Esophagus mucosa (tissue), 1 donor: ENCODE data around the gene TSPAN10. TPM values are rescaled to one million over a fixed set of nuclear protein-coding genes. Genes with fewer than 3 reads are reported as not detected.

Experiments used
- ATAC-seq: fragments of 200-7000 bp; cut with Tn5 transposase; one replicate; pipeline ENCODE4 v1.9.1; 2020
- total RNA-seq: library from RNA; stranded (reverse); gene quantifications from one replicate; pipeline ENCODE4 v1.2.4, GENCODE V29; 2023
- donor health status: DM: yes; HTN: yes; CAD: no.

The TSPAN10 gene
- total RNA-seq, 1 donor from 2014 or later = 2.2 TPM

DNA sequence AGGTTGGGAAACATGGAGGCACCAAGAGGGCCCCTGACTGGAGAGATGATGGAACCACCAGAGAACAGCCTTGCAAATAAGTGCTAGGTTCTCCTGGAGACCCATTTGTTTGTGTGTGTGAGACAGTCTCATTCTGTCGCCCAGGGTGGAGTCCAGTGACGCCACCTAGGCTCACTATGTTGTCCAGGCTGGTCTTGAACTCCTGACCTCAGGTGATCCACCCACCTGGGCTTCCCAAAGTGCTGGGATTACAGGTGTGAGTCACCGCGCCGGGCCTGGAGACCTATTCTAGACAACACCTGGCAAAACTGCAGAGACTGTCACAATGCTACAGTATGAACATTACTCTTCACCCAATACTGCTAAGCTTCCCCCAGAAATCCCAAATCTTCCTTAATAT is 1.6 kb upstream of the TSPAN10 start:
- peak; percentile 80 for ATAC-seq

DNA sequence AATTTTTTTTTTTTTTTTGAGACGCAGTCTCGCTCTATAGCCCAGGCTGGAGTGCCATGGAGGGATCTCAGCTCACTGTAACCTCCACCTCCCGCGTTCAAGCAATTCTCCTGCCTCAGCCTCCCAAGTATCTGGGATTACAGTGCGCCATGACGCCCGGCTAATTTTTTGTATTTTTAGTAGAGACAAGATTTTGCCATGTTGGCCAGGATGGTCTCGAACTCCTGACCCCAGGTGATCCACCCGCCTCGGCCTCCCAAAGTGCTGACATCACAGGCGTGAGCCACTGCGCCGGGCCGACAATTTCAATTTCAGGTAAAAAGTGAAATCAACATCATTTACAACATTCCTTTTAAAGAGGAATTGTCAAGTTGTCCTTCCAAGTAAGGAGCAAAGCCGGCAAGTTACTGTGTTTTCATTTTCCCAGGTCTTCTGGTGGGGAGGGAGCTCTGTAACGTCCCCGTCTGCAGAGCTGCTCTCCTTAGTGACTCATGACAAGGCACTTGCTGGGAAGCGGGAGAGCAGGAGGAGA is 957 bp upstream of the TSPAN10 start:
- peak; percentile 65 for ATAC-seq

DNA sequence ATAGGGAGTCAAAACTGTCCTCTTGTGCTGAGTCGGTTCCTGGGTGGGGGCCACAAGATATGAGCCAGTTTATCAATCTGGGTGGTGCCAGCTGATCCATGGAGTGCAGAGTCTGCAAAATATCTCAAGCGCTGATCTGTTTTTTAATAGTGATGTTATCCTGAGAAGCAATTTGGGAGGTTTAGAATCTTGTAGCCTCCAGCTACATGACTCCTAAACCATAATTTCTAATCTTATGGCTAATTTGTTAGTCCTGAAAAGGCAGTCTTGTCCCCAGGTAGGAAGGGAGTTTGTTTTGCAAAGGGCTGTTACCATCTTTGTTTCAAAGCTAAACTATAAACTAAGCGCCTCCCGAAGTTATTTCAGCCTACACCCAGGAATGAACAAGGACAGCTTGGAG is 1.7 kb downstream of the TSPAN10 start:
- no peak for ATAC-seq

DNA sequence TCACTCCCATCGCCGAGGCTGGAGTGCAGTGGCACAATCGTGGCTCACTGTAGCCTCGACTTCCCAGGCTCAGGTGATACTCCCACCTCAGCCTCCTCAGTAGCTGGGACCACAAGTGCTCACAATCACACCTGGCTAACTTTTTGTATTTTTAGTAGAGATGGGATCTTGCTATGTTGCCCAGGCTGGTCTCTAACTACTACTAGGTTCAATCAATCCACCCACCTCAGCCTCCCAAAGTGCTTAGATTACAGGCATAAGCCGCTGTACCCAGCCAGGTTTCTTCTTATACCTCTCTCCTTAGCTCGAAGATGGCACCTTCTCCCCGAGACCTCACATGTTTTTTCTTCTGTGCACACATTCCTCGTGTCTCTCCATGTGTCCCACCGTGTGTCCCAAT is 3.0 kb downstream of the TSPAN10 start:
- no peak for ATAC-seq

DNA sequence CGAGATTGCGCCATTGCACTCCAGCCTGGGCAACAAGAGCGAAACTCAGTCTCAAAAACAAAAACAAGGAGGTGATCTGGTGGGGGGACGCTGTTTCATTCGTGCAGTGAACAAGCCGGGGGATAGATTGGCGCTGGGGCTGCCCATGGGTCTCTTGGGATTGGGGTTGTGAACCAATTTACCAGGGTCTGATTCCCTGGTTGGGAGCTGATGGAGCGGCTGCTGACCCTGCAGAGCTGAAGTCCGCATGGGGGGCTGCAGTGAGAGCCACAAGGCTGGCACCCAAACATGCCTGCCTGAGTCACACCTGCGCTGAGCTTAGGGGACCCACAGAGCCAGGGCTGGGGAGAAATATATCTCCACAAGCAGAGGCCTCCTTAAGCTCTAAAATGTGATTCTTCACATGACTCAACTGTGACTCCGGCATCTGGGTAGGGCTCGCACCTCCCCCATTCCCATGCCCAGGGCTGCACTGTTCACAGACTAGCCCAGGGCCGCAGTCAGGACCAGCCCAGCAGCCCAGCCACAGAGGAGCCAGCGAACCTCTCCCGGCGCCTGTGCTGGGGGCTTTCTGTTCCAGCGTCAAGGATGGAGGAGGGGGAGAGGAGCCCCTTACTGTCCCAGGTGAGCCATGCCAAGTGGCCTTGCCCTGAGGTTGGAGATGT is 5.0 kb downstream of the TSPAN10 start:
- peak; percentile 91 for ATAC-seq

DNA sequence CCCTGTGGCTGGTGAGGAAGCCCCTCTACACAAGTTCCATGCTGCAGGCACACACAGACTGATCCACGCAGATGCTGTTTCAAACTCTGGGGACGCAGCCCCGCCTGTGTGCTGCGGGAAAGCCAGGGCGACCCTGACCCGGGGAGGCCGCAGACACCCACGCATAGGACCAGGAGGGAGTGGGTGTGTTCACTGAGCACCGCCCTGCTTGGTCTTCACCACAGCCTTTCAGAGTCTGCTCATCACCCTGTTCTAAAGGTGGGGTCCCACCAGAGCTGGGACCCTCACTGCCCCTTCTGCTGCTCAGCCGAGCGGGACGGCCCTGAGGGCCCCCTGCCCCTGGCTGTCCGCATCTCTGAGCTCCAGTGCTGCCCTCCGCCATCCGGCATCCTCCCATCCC is 7.5 kb downstream of the TSPAN10 start:
- ATAC-seq = no peak

DNA sequence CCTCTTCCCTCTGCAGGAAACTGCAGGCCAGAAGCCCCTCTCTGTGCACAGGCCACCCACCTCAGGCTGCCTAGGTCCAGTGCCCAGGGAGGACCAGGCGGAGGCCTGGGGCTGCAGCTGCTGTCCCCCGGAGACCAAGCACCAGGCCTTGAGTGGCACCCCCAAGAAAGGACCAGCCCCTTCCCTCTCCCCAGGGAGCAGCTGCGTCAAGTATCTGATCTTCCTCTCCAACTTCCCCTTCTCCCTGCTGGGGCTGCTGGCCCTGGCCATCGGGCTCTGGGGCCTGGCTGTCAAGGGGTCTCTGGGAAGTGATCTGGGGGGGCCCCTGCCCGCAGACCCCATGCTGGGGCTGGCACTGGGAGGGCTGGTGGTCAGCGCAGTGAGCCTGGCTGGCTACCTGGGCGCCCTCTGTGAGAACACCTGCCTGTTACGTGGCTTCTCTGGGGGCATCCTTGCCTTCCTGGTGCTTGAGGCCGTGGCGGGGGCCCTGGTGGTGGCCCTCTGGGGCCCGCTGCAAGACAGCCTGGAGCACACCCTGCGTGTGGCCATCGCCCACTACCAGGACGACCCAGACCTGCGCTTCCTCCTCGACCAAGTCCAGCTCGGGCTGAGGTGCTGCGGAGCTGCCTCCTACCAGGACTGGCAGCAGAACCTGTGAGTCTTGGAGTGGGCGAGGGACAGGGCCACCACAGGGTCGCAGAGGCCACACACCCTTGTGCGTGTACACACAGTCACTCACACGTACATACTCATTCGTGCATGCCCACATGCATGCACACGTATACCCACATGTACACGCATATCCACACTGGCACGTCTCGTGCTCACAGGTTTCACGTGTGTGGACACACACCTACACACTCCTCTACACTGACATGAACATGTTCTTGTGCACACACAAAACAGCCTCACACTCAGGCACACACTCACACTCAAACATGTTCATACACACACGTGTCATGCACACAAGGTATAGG is 8.3 kb downstream of the TSPAN10 start:
- ATAC-seq = no peak

DNA sequence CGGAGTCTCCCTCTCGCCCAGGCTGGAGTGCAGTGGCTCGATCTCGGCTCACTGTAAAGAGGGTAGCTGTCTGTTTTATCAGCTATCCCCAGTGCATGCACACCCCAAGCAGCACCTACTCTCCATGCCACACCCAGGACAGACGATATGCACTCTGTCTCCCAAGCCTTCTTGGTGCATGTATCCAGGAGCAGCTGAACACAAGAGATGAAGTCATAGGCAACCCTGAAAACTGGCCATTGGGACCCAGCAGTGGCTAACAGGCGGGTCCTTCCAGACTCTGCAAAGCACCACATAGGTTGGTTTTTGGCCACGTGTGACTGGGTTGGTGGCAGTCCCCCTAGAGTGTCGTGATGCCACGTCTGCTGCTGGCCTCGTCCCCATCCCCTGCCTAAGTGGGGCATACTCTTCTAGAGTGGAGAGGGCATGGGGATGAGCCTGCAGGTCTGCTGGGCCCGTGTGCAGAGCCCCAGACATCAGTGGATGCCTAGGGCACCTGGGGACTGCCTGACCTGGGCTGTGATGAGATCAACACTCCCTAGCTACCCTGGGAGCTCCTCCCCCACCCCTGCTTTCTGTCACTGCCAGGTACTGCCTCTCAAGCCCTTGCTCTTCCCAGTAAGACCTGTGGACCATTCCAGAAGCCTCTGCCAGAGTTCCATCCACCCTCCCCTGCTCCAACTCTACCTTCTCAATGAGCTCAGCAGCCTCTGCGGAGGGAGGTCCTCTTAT is 10.0 kb downstream of the TSPAN10 start:
- ATAC-seq = no peak

DNA sequence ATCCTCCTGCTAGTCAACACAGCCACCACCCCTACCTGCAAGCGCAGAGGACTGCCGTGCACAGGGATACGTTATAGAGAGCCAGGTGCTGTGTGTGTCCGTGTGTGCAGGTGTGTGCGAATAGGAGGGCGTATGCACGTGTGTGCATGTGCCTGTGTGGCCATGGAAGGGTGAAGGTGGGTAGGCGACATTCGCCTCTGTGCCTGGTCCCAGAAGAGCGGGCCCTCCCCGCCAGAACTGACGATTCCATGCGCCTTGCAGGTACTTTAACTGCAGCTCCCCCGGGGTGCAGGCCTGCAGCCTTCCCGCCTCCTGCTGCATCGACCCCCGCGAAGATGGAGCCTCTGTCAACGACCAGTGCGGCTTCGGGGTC is 10.6 kb downstream of the TSPAN10 start:
- ATAC-seq = no peak

DNA sequence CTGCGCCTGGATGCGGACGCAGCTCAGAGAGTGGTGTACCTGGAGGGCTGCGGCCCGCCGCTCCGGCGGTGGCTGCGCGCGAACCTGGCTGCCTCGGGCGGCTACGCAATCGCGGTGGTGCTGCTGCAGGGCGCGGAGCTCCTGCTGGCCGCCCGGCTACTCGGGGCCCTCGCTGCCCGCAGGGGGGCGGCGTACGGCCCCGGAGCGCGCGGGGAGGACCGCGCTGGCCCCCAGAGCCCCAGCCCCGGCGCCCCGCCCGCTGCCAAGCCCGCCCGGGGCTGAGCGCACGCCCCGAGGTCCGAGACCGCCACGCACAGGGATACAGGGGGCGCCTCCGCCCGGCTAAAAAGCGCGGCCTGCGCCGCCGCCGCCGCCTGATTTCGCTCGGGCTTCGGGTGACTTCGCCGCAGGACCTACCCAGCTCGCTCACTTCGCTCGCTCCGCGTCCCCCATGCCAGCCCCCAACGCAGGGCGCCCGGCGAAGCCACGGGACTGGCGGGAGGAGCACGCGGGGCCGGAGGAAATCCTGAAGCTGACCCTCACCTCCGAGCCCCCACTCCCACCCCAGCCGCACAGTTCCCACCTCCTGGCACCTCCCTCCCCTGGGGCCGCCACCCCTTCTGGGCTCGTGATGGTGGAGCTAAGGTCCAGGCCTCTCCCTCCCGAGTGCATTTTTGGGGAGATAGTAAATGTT is 11.2 kb downstream of the TSPAN10 start:
- no peak for ATAC-seq

DNA sequence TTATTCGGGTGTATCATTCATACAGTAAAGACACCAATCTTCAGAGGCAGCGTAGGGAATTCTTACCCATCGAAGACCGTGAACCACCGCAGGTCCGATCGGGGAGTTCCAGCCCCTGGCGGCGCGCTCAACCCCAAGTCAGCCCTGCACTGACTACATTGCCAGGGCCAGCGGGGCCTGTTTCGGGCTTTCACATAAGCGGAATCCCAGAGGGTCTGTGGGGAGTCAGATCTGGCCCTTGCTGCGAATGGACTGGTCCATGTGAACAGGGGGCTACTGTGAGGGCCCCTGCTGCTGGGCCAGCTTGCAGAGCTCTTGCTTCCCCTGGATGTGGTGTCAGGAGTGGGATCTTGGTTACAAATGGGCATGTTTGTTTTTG is 11.7 kb downstream of the TSPAN10 start:
- no peak for ATAC-seq

DNA sequence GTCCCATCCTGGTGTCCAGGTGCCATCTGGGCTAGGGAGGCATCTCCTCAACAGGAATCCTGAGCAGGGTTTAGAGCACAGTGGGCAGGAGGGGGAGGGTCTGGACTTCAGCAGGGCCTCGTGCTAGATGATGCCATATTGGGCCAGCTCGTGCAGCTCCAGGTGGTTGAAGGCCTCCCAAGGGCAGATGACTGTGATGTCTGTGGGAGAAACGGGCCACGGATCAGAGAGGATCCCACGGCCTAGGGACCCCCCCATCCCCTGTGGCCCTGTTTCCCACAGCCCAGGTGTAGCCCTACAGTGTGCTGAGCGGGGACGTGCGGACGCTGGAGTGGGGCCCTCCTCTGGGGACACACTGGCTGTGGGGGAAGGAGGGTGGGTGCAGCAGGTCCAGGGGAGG is 14.0 kb downstream of the TSPAN10 start:
- no peak for ATAC-seq

DNA sequence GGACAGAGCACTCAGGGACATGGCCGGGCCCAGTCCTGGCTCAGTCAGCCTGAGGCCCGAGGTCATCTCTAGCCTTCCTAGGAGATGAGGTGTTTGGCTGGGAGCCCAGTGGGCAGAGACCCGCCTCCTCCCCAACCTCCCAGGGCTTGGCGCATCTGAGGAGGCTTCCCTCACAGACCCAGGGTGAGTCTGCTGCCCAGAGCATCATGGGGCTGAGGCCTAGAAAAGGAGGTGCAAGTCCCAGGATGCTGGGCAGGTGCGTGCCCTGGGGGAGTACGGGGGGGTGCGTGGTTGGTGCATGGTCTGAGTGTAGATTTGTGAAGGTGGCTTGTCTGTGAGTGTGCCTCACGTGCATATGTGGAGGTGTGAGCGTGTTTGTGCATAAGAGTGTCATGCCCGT is 14.7 kb downstream of the TSPAN10 start:
- peak; percentile 24 for ATAC-seq

DNA sequence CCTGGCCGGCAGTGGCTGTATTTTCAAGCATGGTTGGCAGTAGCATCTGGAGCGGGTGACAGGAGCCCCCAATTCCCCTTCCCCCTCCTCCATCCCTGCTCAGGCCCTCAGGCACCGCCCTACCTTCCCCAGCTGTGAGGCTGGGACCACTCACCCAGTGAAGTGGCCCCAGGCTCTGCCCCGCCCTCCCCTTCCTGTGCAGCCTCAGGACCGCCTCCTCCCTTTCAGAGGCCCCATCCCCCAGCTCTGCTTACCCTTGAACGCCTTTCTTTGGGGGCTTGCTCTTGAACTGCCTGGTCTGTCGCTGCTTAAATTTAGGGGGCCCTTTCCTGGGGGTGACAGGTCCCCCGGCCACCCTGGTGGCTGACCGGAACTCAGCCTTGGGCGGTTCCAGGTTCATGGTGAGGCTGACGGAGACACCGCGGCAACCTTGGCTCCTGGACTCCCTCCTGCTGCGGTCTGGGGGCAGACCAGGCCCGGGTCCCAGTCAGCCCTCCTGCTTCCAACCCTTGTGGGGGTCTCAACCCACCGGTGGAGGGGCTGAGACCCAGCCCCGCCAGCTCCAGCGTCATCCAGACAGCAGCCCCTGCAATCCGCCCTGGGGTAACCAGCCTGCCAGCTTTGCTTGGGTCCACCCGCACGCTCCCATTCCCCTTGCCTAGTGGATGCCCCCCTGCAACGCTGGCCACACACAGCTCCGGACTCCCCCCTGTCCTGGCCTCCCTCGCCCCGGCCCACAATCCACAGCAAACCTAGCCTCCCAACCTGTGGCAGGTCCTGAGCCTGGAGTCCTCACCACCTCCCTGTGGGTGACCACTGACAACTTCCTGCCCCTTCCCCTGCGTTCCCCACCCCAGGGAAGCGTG is 16.1 kb downstream of the TSPAN10 start:
- ATAC-seq = no peak

DNA sequence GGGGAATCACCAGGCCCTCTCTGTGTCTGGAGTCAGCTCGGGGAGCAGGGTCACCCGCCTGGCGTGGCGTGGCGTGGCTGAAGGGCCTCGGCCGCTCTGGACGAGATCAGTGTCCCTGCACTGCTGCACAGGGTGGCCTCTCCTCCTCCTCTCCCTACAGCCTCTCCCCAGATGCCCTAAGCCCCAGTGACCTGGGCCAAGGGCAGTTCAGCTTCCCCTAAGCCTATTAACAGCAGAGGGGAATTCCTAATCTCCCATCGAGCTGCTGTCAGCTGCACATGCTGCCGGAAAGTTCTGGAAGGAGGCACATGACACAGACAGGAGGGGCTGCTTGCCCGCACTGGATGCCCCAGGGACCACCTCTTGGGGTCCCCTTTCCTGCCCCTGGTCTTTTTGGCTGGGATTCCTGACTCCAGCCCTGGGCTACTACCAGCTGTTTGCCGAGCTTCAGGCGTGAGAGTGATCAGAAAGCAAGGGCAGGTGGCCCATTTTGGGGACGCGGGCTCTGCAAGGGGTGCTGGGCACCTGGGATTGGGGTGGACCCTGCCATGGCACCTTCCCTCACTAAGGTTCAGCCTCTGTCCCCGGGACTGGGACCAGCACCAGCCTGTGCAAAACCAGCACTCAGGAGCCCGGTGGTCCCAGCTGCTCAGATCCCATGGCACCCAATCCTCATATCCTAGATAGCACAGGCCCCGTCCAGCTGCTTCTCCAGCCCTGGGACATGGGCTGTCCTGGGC is 18.6 kb downstream of the TSPAN10 start:
- ATAC-seq = no peak

DNA sequence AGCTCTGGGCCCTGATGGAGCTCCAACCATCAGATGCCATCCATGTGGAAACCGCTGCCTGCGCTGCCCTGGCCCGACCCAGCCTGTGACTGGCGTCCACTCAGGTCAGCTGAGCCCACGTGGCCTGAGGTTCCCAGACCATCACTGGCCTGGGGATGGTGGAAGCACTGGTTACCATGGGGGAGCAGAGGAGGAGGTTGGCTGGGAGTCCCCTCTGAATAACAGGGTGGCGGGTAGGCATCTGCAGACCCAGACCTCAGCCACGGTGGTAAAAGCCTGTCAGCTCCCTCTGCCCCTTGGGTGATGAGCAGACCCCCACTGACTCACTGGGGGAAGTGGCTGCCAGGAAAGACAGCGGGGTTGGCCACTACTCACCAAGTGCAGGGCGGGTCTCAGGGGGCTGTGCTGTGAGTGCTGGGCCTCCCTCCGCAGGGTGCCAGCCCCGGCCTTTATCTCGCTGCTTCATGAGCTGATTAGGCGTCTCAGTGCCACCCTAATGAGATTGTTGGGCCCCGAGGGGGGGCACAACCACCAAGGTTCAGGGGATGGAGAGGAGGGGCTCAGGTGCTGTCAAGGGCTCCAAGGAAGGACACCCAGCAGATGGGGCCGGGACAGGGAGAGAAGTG is 19.2 kb downstream of the TSPAN10 start, which contains the start of gene PDE6G:
Gene PDE6G (minus strand): TSS at position 425 of the 626 bp plus-strand sequence. CDS start 3,237 bp downstream, outside the sequence.
- ATAC-seq = no peak

DNA sequence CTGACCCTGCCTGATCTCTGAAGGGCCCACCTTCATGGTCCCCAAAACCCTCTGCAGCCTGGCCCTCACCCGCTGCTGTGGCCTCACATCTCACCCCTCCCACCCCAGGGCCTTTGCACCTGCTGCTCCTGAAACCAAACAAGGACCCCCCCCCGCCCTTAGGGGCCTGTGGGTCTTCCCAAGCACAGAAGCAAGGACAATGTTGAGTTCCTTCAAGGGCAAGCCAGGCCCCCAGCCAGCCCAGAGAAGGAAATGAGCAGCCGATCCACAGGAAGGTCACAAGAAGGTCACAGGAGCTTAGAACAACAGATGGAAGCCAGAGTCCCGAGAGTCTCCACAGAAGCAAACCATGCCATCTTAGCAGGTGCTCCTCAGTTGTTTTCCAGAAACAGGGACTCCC is 19.8 kb downstream of the TSPAN10 start:
- ATAC-seq = no peak

DNA sequence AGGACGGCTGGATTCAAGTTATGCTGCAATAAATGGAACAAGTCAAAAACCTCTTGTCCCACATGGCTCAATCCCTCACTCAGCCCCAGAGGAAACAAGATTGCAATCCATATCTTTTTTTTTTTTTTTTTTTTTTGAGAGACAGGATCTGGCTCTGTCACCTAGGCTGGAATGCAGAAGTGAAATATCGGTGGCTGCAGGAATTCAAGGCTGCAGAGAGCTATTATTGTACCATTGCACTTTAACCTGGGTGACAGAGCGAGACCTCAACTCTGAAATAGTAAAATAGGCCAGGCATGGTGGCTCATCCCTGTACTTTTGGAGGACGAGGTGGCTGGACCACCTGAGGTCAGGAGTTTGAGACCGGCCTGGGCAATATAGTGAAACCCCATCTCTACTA is 22.0 kb downstream of the TSPAN10 start:
- no peak for ATAC-seq

DNA sequence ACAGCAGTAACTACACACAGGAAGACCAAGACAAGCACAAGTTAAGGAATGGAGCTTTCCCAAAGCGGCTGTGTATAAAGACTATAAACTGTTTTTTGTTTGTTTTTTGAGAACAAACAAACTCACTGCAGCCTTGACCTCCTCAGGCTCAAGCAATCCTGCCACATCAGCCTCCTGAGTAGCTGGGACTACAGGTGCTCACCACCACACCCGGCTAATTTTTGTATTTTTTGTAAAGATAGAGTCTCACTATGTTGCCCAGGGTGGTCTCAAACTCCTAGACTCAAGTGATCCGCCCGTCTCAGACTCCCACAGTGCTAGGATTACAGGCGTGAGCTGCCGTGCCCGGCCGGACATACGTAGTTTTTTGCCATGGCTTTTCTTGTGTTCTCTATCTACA is 23.4 kb downstream of the TSPAN10 start:
- no peak for ATAC-seq

DNA sequence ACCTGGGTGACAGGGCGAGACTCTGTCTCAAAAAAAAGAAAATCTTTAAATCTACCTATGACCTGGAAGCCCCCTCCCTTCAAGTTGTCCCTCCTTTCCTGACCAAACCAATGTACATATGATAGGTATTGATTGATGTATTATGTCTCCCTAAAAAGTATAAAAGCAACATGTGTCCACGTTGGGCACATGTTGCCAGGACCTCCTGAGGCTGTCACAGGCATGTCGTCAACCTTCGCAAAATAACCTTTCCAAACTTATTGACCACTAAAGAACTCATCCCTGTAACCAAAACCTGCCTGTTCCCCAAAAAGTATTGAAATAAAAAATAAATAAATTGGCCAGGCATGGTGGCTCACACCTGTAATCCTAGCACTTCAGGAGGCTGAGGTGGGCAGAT is 25.0 kb downstream of the TSPAN10 start:
- ATAC-seq = no peak
